HG02798 (cell line): ENCODE data around the gene ZFAND2B.
"Not testable (repeated sequence)": the region's sequence is repeated elsewhere in the genome, so short reads cannot be mapped to it uniquely, and the experiment has no call there.

Source experiments
- ATAC-seq: cut with Tn5 transposase; IDR thresholded peaks from one replicate; pipeline ENCODE4 v1.9.1; 2021; ENCODE audit warnings: mild to moderate bottlenecking; ENCODE audit not compliant: unreplicated experiment, poor library complexity

Gene ZFAND2B

DNA sequence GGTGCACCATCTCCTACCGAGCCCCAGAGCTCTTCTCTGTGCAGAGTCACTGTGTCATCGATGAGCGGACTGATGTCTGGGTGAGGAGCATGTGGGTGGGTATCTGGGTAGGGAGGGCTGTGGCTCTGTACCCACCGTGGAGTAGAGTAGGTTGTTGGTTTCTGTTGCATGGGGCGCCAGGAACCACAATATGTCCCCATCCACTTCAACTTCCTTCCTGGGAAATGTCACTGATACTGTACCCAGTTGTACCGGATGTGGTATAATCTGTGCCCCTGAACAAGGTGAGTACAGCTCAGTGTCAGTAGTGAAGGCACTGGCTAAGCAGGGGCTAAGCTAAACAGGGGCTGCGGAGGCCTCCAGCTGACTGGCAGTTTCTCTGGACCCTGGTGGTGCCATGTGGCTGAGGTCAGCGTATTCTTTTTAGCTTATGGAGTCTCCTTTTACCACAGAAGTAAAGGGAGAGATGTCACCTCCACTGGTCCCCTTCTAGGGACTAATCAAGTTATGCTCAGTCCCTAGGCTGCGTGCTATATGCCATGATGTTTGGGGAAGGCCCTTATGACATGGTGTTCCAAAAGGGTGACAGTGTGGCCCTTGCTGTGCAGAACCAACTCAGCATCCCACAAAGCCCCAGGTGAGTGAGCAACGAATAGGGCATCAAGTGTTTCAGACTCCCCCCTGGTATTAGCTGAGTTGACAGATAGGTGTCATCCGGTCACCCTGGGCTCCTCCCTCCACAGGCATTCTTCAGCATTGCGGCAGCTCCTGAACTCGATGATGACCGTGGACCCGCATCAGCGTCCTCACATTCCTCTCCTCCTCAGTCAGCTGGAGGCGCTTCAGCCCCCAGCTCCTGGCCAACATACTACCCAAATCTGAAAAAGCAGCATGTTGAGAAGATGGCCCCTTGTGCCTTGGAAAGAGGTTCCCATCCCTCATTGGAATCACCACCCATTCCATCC, 41.4 kb downstream of the ZFAND2B start:
- no peak for ATAC-seq

DNA sequence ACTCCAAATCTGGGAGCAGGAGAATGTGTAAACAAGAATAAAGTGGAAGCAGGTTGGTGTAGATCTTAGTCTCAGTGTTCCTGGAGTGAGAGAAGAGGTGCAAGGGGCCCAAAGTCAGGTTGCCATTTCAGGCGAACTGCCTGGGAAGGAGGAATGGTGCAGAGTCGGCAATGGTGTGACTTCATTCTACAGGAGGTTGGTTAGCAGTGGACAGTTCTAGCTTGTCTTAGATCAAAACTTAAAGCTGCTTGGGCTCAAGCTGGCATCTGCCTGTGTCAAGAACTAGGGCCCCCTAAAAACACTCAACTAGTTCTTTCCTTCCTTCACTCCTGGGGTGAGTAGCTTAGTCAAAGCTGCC, 42.2 kb downstream of the ZFAND2B start:
- no peak for ATAC-seq

- ATAC-seq: peak; percentile 36
Observed at GRCh38 chr2:219249203-219249980, 42.8 kb downstream of the ZFAND2B start.

- no peak for ATAC-seq
Observed at GRCh38 chr2:219250049-219250781, 43.6 kb downstream of the ZFAND2B start.

DNA sequence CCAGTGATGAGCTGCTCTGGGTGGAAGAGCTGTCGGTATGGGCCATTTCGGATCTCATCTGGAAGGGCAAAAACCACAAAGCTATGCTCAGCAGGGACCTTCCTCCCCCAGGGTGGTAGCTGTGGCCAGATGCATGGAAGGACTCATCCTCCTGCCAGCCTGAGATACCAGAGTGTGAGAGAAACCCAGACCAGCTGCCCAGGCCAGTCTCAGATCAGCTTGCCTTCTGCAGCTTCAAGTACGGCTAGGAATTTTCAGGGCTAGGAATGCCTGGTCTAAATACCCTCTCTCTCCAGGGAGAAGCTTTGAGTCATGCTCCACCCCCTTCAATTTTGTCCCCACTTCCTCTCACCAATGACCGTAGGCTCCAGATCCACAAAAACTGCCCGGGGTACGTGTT, 45.1 kb downstream of the ZFAND2B start:
- ATAC-seq: no peak

GRCh38 chr2:219252084-219252483, 45.5 kb downstream of the ZFAND2B start:
- no peak for ATAC-seq

- ATAC-seq: no peak
Observed at GRCh38 chr2:219252570-219252899, 46.0 kb downstream of the ZFAND2B start.

DNA sequence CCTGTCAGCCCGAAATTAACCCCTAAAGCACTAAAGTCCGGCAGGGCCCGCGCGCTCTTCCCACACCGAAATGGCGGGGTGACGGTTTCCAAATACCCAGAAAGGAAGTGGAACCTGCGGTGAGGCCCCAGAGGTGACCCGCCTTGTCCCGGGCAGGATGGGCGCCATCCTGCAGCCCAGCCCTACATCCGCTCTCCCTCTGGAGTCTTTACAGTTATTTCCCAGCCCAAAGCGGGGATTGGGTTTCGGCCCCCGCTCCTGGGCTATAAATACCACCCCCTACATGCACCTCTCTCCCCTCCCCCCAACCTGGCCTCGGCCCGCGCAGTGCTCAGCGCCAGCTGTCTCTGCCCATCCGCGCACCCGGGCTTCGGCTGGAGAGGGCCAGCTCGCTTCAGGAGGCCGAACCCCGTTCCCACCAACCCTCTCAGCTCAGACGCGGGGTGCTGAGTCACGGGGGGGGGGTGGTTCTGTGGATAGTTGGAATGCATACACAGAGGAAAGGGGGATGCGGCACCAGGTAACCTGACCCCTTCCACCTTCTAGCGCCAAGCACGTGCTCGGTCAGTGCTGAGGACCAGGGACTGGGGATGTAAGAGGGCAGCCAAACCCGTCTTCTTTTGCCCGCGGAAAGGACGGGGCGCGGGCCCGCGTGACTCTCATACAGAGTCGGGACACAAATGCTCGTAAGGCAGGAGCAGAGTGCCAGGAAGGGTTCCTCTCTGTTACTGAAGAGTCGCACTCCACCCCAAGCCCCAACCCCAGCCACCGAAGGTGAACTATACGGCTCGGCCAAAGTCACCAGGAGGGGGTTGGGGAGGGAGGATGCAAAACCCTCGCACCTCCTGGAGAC, 46.5 kb downstream of the ZFAND2B start, which contains the start of gene TUBA4B:
Gene TUBA4B, plus strand, starts transcription at position 344 of the 853 bp plus-strand sequence. Its CDS starts 165 bp downstream, at position 509.
- ATAC-seq: peak; percentile 0

GRCh38 chr2:219253753-219254589, 47.4 kb downstream of the ZFAND2B start, which contains the start of gene TUBA4A:
Gene TUBA4A (minus strand): TSS chr2:219253918. CDS start chr2:219253858, 60 bp downstream.
- ATAC-seq: peak; percentile 66

DNA sequence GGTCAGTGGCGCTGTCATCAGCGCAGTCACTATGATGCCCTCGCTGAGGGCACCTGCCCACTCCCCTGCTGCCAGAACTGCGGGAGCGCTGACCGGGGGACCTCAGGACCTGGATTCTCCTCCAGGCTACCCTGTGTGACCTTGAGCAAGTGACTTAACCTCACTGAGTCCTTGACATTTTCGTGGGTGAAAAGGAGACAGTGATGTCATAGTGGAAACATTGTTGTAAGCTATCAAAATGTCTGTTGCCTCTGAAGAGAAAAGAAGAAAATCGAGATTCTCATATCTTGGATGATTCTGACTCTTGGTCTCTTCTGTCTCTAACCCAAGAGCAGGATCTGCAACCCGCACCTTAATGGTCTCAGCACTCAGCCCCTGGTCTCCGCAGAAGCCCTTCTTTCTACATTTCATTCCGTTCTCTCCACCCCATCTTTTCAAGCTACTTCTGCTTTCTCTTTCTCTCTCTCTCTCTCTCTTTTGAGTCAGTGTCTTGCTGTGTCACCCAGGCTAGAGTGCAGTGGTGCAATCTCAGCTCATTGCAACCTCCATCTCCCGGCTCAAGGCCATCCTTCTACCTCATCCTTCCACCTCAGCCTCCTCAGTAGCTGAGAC, 48.1 kb downstream of the ZFAND2B start:
- ATAC-seq: peak; percentile 19

DNA sequence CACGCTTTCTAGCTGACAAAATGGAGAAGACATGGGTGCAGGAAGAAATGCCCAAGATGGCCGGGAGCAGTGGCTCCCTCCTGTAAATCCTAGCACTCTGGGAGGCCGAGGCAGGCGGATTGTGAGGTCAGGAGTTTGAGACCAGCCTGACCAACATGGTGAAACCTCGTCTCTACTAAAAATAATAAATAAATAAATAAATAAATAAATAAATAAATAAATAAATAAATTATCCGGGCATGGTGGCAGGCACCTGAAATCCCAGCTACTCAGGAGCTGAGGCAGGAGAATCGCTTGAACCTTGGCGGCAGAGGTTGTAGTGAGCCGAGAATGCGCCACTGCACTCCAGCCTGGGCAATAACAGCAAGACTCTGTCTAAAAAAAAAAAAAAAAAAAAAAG, 52.4 kb downstream of the ZFAND2B start:
- ATAC-seq: not testable (repeated sequence)
